CD4-positive, alpha-beta memory T cell (primary cell): Measurements from ENCODE around the gene INSIG1. TPM values are rescaled to one million over a fixed set of nuclear protein-coding genes. Genes with fewer than 3 reads are reported as not detected.
A peak's percentile ranks its signal among the peaks of the same experiment; 100 is the strongest.

Source experiments
- CTCF ChIA-PET: fragments of 350-600 bp; sonication (Branson Sonifier 250); formaldehyde crosslinking; loops from one replicate; lab custom pipeline; 2021; ENCODE audit warnings: inconsistent platforms; ENCODE audit not compliant: partially characterized antibody; lab: Charles Lee
- POLR2A ChIA-PET: fragments of 350-600 bp; sonication (Branson Sonifier 250); formaldehyde crosslinking; loops from one replicate; lab custom pipeline; 2021; ENCODE audit not compliant: partially characterized antibody; lab: Charles Lee
- DNase-seq, 5 donors: peaks; one replicate each; pipeline versions ENCODE4 v3.0.0 to v3.0.0-alpha.2; 2020 to 2022; ENCODE audit warnings: mixed read lengths in 1 of 5
- H3K27ac ChIP-seq: one replicate; pipeline ENCODE4 v1.7.0; 2013; ENCODE audit warnings: low read depth, low read length
- H3K27me3 ChIP-seq: 2 replicates; pipeline ENCODE4 v1.7.0; 2013; ENCODE audit warnings: mild to moderate bottlenecking, low read length, moderate library complexity; ENCODE audit not compliant: insufficient read depth
- H3K36me3 ChIP-seq: 2 replicates; pipeline ENCODE4 v1.7.0; 2013; ENCODE audit warnings: mild to moderate bottlenecking, low read length, moderate library complexity; ENCODE audit not compliant: insufficient read depth
- H3K4me1 ChIP-seq: 2 replicates; pipeline ENCODE4 v1.7.0; 2013; ENCODE audit warnings: mild to moderate bottlenecking, low read length, moderate library complexity; ENCODE audit not compliant: insufficient read depth
- H3K4me3 ChIP-seq, 2 donors: one replicate each; pipeline ENCODE4 v1.7.0; 2013; ENCODE audit warnings: low read length in 2 of 2, mild to moderate bottlenecking in 1 of 2
- H3K9me3 ChIP-seq, 2 donors: one replicate each; pipeline ENCODE4 v1.7.0; 2013; ENCODE audit warnings: low read length in 2 of 2, control low read depth in 1 of 2; ENCODE audit not compliant: control insufficient read depth in 1 of 2
- H3K27ac Mint-ChIP-seq, 7 donors: one replicate each; pipeline ENCODE4 v1.8.0; 2020 to 2021; ENCODE audit warnings: mixed read lengths in 7 of 7, mild to moderate bottlenecking in 6 of 7, inconsistent platforms in 3 of 7, moderate library complexity in 3 of 7
- H3K27me3 Mint-ChIP-seq, 2 donors: one replicate each; pipeline ENCODE4 v1.8.0; 2020 to 2021; ENCODE audit warnings: mixed read lengths in 2 of 2
- H3K36me3 Mint-ChIP-seq, 2 donors: one replicate each; pipeline ENCODE4 v1.8.0; 2020 to 2021; ENCODE audit warnings: mixed read lengths in 2 of 2, inconsistent platforms in 1 of 2, mild to moderate bottlenecking in 1 of 2
- H3K4me1 Mint-ChIP-seq, 4 donors: one replicate each; pipeline ENCODE4 v1.8.0; 2020 to 2021; ENCODE audit warnings: mixed read lengths in 4 of 4, mild to moderate bottlenecking in 1 of 4
- H3K4me3 Mint-ChIP-seq, 8 donors: one replicate each; pipeline ENCODE4 v1.8.0; 2020 to 2021; ENCODE audit warnings: mixed read lengths in 8 of 8, mild to moderate bottlenecking in 7 of 8, moderate library complexity in 6 of 8, inconsistent platforms in 3 of 8
- H3K9me3 Mint-ChIP-seq, 8 donors: one replicate each; pipeline ENCODE4 v1.8.0; 2020 to 2021; ENCODE audit warnings: mixed read lengths in 8 of 8, mild to moderate bottlenecking in 5 of 8, inconsistent platforms in 3 of 8, moderate library complexity in 1 of 8
- intact Hi-C: fragments of 100-400 bp; cut with micrococcal nuclease; formaldehyde crosslinking; loops from one replicate; pipeline ENCODE4 v1.15.1; 2023
- polyA plus RNA-seq, 2 donors: library from polyadenylated mRNA; unstranded; fragments of 300-500 nt; fragmentation: Illumina TruSeq; gene quantifications; one replicate each; pipeline ENCODE4 v1.2.3, GENCODE V29; 2021
- total RNA-seq, 2 experiments: library from RNA; stranded (reverse); gene quantifications; one replicate each; pipeline ENCODE4 v1.2.3, GENCODE V29; 2021

Gene INSIG1
- total and polyA plus RNA-seq, 4 experiments from 2014 or later: 28.1 to 43.0 (median 41.7) TPM

- CTCF ChIA-PET: interaction anchor here (1.0 to 2.4 kb wide), 7 partner anchors 9 to 368 kb away, joined by 3 to 9 read pairs (median 5); no protein-coding TSS in a partner anchor
- peaks cover 6% of the 10 kb centered on the region for H3K36me3 ChIP-seq
- H3K27ac ChIP-seq: peak overlapping the region; percentile 87
- intact Hi-C loops: no loop called here
- H3K9me3 Mint-ChIP-seq: peaks cover 0 to 3% (median 0%) of the 10 kb centered on the region in 8 donors
- peaks cover 24 to 46% (median 32%) of the 10 kb centered on the region in 4 donors for H3K4me1 Mint-ChIP-seq
- H3K9me3 ChIP-seq: no peaks in the 10 kb centered on the region
- peaks cover 0 to 10% of the 10 kb centered on the region in 2 donors for H3K36me3 Mint-ChIP-seq
- peak overlapping the region; percentile 77 to 91 (median 86) for H3K4me3 Mint-ChIP-seq
- H3K27me3 ChIP-seq: no peaks in the 10 kb centered on the region
- POLR2A ChIA-PET: interaction anchor here (0.8 to 5.2 kb wide), 15 partner anchors 9 to 368 kb away, joined by 3 to 176 read pairs (median 5); partner anchors contain the start of genes PAXIP1 and RBM33
- H3K27ac Mint-ChIP-seq: peak overlapping the region; percentile 89 to 97 (median 95)
- peaks cover 0 to 3% of the 10 kb centered on the region in 2 donors for H3K27me3 Mint-ChIP-seq
- H3K4me1 ChIP-seq: peaks cover 36% of the 10 kb centered on the region
- no peak for DNase-seq
- H3K4me3 ChIP-seq: peak overlapping the region; percentile 50 to 64
Observed at GRCh38 chr7:155296006-155296787, 1.5 kb upstream of the INSIG1 start.

GRCh38 chr7:155296788-155297516 is 726 bp upstream of the INSIG1 start:
- POLR2A ChIA-PET: interaction anchor here (0.7 to 5.2 kb wide), 21 partner anchors 8 to 369 kb away, joined by 3 to 176 read pairs (median 3); partner anchors contain the start of genes PAXIP1 and RBM33
- Mint-ChIP-seq H3K27me3 (peaks cover 0 to 3% of the 10 kb centered on the region in 2 donors), H3K9me3 (peaks cover 0 to 3% (median 0%) of the 10 kb centered on the region in 8 donors), H3K27ac (peak overlapping the region; percentile 89 to 97 (median 95)), H3K4me3 (peak overlapping the region; percentile 77 to 91 (median 86)), H3K4me1 (peaks cover 28 to 50% (median 36%) of the 10 kb centered on the region in 4 donors), H3K36me3 (peaks cover 0 to 15% of the 10 kb centered on the region in 2 donors)
- DNase-seq: peak; percentile 87 to 94 (median 89)
- no peaks in the 10 kb centered on the region for H3K27me3 ChIP-seq
- H3K36me3 ChIP-seq: peaks cover 6% of the 10 kb centered on the region
- H3K27ac ChIP-seq: peak overlapping the region; percentile 87
- intact Hi-C loops: loop anchor here (1.0 kb wide), 6 partner anchors 48 to 369 kb away; partner anchors contain the start of genes PAXIP1 and RBM33
- peaks cover 41% of the 10 kb centered on the region for H3K4me1 ChIP-seq
- H3K9me3 ChIP-seq: no peaks in the 10 kb centered on the region
- CTCF ChIA-PET: interaction anchor here (1.2 to 2.4 kb wide), 6 partner anchors 12 to 369 kb away, joined by 3 to 9 read pairs (median 6); no protein-coding TSS in a partner anchor
- peak overlapping the region; percentile 50 to 64 for H3K4me3 ChIP-seq

GRCh38 chr7:155298288-155298833 is 683 bp downstream of the INSIG1 start:
- Histone ChIP-seq H3K4me1 (peaks cover 44% of the 10 kb centered on the region), H3K27ac (peak overlapping the region; percentile 87), H3K9me3 (no peaks in the 10 kb centered on the region), H3K4me3 (peak overlapping the region; percentile 67), H3K36me3 (peaks cover 19% of the 10 kb centered on the region), H3K27me3 (no peaks in the 10 kb centered on the region)
- DNase-seq: no peak
- Mint-ChIP-seq H3K27me3 (no peaks in the 10 kb centered on the region), H3K4me1 (peaks cover 29 to 50% (median 36%) of the 10 kb centered on the region in 4 donors), H3K4me3 (peak overlapping the region; percentile 90 to 96 (median 93)), H3K36me3 (peaks cover 0 to 19% of the 10 kb centered on the region in 2 donors), H3K9me3 (peaks cover 0 to 3% (median 0%) of the 10 kb centered on the region in 8 donors), H3K27ac (peak overlapping the region; percentile 92 to 99 (median 96))
- intact Hi-C loops: loop anchor here (2.0 kb wide), 1 partner anchor 1594 kb away; the partner anchor contains the start of gene LMBR1
- ChIA-PET POLR2A (interaction anchor here (0.7 to 5.2 kb wide), 13 partner anchors 9 to 370 kb away, joined by 3 to 176 read pairs (median 10); partner anchors contain the start of genes PAXIP1 and RBM33), CTCF (interaction anchor here (1.1 to 5.3 kb wide), 7 partner anchors 9 to 371 kb away, joined by 3 to 30 read pairs (median 6); no protein-coding TSS in a partner anchor)

- intact Hi-C loops: loop anchor here (2.0 kb wide), 1 partner anchor 1594 kb away; the partner anchor contains the start of gene LMBR1
- Histone ChIP-seq H3K27me3 (no peaks in the 10 kb centered on the region), H3K4me1 (peaks cover 44% of the 10 kb centered on the region), H3K27ac (peak overlapping the region; percentile 87), H3K36me3 (peaks cover 25% of the 10 kb centered on the region), H3K9me3 (no peaks in the 10 kb centered on the region), H3K4me3 (peak overlapping the region; percentile 67 to 68)
- no peaks in the 10 kb centered on the region for H3K27me3 Mint-ChIP-seq
- POLR2A ChIA-PET: interaction anchor here (0.7 to 5.2 kb wide), 14 partner anchors 10 to 371 kb away, joined by 3 to 176 read pairs (median 8); partner anchors contain the start of genes PAXIP1 and RBM33
- DNase-seq: peak; percentile 95 to 99 (median 98)
- peaks cover 0 to 25% of the 10 kb centered on the region in 2 donors for H3K36me3 Mint-ChIP-seq
- peak overlapping the region; percentile 92 to 99 (median 96) for H3K27ac Mint-ChIP-seq
- CTCF ChIA-PET: interaction anchor here (0.8 to 5.3 kb wide), 9 partner anchors 9 to 371 kb away, joined by 3 to 30 read pairs (median 6); no protein-coding TSS in a partner anchor
- H3K9me3 Mint-ChIP-seq: peaks cover 0 to 3% (median 0%) of the 10 kb centered on the region in 8 donors
- H3K4me3 Mint-ChIP-seq: peak overlapping the region; percentile 90 to 96 (median 93)
- H3K4me1 Mint-ChIP-seq: peaks cover 29 to 50% (median 36%) of the 10 kb centered on the region in 4 donors
Observed at GRCh38 chr7:155298834-155299534, 1.3 kb downstream of the INSIG1 start.

GRCh38 chr7:155299535-155300202 is 2.0 kb downstream of the INSIG1 start:
- ChIA-PET POLR2A (interaction anchor here (0.8 to 5.2 kb wide), 13 partner anchors 10 to 371 kb away, joined by 3 to 176 read pairs (median 10); partner anchors contain the start of genes PAXIP1 and RBM33), CTCF (interaction anchor here (0.8 to 5.3 kb wide), 9 partner anchors 8 to 372 kb away, joined by 3 to 30 read pairs (median 6); no protein-coding TSS in a partner anchor)
- Mint-ChIP-seq H3K27me3 (no peaks in the 10 kb centered on the region), H3K4me3 (peak overlapping the region; percentile 90 to 96 (median 93)), H3K9me3 (peaks cover 0 to 3% (median 0%) of the 10 kb centered on the region in 8 donors), H3K4me1 (peaks cover 28 to 50% (median 36%) of the 10 kb centered on the region in 4 donors), H3K36me3 (peaks cover 4 to 30% of the 10 kb centered on the region in 2 donors), H3K27ac (peak overlapping the region; percentile 92 to 99 (median 96))
- Histone ChIP-seq H3K4me3 (peak overlapping the region; percentile 67 to 68), H3K4me1 (peaks cover 44% of the 10 kb centered on the region), H3K27me3 (no peaks in the 10 kb centered on the region), H3K9me3 (no peaks in the 10 kb centered on the region), H3K36me3 (peaks cover 30% of the 10 kb centered on the region), H3K27ac (peak overlapping the region; percentile 87)
- intact Hi-C loops: loop anchor here (2.0 kb wide), 1 partner anchor 1593 kb away; the partner anchor contains the start of gene LMBR1
- DNase-seq: no peak
